ENCODE data around the gene LAMC2.
A peak's percentile ranks its signal among the peaks of the same experiment; 100 is the strongest.
"Not testable (repeated sequence)": the region's sequence is repeated elsewhere in the genome, so short reads cannot be mapped to it uniquely, and the experiment has no call there.

Gene LAMC2

DNA sequence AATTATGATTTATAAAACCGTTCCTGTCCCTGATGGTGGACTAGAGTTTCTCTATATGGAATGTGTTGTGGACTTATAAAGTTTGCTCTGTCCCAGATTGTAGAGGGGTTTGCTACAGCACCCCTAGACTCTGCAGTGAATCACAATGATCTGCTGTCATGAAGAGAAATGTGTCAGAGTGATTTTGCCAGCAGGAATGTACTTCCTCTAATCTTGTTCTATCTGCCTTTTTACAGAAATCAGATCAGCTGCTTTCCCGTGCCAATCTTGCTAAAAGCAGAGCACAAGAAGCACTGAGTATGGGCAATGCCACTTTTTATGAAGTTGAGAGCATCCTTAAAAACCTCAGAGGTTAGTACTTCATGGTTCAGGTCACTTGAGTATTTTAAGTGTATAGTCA, 52.0 kb downstream of the LAMC2 start:
- DNase-seq (ENCODE audit: low read depth): peak; percentile 52

DNA sequence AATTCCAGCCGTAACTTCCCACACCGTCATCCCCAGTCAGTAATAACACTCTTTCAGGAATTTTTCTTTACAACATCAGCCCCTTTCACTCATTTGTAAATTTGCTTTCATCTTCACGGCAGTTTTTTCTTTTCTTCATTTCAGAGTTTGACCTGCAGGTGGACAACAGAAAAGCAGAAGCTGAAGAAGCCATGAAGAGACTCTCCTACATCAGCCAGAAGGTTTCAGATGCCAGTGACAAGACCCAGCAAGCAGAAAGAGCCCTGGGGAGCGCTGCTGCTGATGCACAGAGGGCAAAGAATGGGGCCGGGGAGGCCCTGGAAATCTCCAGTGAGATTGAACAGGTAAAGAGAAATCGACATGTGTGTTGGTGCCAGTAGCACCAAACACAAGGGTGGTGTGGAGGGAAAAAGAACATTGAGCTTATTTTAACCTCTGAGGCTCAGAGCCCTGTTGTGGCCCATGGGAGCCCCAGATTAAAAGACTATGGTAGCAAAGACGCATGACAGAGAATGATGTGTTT, 53.2 kb downstream of the LAMC2 start:
- no peak for DNase-seq (ENCODE audit: low read depth)

DNA sequence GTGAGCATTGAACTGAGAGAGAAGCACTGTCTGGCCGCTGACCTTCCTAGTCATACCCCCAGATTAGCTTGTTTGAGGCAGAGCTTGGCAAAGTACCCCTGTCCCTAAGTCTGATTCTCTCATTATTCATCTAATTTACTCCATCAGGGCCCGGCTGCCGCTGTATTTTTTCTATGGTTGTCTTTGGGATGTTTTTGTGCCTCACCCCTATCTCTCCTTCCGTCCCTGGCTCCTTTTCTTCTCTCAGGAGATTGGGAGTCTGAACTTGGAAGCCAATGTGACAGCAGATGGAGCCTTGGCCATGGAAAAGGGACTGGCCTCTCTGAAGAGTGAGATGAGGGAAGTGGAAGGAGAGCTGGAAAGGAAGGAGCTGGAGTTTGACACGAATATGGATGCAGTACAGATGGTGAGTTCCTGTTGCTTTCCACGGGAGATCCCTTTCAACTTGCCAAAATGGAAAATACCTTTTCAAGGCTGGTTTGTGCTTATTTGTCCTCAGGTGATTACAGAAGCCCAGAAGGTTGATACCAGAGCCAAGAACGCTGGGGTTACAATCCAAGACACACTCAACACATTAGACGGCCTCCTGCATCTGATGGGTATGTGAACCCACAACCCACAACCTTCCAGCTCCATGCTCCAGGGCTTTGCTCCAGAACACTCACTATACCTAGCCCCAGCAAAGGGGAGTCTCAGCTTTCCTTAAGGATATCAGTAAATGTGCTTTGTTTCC, 53.9 kb downstream of the LAMC2 start:
- DNase-seq (ENCODE audit: low read depth): no peak

DNA sequence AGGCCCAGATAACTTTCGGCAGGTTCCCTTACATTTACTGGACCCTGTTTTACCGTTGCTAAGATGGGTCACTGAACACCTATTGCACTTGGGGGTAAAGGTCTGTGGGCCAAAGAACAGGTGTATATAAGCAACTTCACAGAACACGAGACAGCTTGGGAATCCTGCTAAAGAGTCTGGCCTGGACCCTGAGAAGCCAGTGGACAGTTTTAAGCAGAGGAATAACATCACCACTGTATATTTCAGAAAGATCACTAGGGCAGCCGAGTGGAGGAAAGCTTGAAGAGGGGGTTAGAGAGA, 54.4 kb downstream of the LAMC2 start:
- no peak for DNase-seq (ENCODE audit: low read depth)

DNA sequence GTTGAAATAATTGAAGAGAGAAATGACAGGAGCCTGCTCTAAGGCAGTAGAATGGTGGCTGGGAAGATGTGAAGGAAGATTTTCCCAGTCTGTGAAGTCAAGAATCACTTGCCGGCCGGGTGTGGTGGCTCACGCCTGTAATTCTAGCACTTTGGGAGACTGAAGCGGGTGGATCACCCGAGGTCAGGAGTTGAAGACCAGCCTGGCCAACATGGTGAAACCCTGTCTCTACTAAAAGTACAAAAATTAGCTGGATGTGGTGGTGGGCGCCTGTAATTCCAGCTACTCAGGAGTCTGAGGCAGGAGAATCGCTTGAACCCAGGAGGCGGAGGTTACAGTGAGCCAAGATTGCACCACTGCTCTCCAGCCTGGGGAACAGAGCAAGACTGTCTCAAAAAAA, 54.8 kb downstream of the LAMC2 start:
- DNase-seq (ENCODE audit: low read depth): not testable (repeated sequence)

DNA sequence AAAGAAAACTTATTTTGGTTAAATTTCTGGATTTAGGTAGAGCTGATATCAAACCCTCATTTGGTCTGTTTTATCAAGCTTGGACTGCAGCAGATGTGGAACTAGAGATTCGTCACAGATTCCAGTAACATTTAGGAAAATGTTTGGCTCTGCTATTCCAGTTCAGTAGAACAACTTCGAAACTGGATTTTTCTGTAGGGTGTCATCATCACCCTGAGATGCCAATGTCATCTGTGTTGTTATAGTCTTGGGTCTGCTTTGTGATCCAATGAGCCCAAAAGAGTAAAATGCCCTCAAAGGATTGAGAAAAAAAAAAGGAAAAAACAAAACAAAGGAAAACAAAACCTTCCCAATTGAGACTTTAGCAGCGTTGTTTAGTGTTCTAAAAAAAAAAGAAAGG, 55.4 kb downstream of the LAMC2 start:
- DNase-seq (ENCODE audit: low read depth): no peak

DNA sequence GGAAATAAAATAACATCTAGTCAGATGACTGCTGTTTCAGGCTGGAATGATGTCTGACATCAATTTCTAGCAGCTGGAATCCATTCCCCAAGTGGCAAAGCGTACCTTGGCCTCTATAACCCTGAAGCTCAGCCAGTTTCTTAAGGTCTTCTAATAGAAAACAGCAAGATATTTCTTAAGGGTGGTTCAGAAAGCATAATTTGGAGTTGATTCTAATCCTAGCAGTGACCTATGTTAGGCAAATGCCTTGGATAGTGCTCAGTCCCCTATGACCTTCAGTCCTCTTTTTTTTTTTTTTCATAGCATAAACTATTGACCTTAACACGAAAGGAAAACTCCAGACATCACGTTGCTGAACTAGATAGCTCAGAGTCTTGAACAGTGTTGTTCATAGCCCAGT, 56.5 kb downstream of the LAMC2 start:
- no peak for DNase-seq (ENCODE audit: low read depth)

DNA sequence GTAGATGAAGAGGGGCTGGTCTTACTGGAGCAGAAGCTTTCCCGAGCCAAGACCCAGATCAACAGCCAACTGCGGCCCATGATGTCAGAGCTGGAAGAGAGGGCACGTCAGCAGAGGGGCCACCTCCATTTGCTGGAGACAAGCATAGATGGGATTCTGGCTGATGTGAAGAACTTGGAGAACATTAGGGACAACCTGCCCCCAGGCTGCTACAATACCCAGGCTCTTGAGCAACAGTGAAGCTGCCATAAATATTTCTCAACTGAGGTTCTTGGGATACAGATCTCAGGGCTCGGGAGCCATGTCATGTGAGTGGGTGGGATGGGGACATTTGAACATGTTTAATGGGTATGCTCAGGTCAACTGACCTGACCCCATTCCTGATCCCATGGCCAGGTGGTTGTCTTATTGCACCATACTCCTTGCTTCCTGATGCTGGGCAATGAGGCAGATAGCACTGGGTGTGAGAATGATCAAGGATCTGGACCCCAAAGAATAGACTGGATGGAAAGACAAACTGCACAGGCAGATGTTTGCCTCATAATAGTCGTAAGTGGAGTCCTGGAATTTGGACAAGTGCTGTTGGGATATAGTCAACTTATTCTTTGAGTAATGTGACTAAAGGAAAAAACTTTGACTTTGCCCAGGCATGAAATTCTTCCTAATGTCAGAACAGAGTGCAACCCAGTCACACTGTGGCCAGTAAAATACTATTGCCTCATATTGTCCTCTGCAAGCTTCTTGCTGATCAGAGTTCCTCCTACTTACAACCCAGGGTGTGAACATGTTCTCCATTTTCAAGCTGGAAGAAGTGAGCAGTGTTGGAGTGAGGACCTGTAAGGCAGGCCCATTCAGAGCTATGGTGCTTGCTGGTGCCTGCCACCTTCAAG, 57.3 kb downstream of the LAMC2 start:
- DNase-seq (ENCODE audit: low read depth): no peak

DNA sequence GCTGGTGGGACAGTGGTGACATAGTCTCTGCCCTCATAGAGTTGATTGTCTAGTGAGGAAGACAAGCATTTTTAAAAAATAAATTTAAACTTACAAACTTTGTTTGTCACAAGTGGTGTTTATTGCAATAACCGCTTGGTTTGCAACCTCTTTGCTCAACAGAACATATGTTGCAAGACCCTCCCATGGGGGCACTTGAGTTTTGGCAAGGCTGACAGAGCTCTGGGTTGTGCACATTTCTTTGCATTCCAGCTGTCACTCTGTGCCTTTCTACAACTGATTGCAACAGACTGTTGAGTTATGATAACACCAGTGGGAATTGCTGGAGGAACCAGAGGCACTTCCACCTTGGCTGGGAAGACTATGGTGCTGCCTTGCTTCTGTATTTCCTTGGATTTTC, 58.4 kb downstream of the LAMC2 start:
- DNase-seq (ENCODE audit: low read depth): no peak

DNA sequence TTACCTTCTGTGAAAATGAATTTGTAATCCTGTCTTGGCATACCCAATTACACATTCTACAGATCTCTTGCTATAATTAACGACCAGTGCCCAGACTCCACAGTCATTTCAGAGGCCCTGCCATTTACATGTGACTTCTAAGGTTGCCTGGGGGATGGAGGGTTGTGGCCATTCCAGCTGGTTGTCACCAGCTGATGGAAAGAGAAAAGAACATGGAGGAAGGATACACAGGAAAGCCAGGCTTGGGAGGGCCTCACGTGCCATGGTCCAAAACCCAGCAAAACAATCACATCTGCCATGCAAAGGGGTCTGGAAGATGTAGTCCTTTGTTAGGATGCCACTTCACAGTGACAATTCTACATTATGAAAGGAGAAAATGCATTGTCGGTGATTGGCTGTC, 59.3 kb downstream of the LAMC2 start:
- no peak for DNase-seq (ENCODE audit: low read depth)

DNA sequence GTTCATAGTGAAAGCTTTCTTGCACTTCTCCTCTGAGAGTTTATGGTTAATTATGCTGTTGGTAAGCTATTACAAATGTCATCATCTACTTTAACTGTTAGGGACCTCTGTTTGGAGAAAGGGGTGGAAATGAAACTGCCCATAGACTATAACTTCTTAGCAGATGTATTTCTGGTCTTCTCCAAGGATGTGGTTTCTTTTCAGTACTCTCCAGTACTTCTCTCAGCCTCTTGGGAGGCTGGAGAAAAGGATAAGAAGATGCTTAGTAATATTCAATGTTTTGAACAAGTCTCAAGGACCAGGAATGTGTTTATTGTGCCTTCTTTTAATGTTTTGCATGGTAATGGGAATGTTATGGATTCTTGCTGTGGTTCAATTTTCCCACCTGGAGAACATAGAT, 60.4 kb downstream of the LAMC2 start:
- no peak for DNase-seq (ENCODE audit: low read depth)

DNA sequence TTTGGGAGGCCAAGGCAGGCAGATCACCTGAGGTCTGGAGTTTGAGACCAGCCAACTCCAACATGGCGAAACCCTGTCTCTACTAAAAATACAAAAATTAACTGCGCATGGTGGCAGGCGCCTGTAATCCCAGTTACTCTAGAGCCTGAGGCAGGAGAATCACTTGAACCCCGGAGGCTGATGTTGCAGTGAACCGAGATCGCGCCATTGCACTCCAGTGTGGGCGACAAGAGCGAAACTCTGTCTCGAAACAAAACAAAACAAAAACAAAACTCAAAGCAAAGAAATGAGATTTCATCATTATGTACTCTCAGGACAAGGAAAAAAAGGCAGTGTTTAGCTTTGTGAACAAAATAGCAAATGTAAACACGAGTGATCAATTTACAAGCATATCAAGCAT, 61.0 kb downstream of the LAMC2 start:
- DNase-seq (ENCODE audit: low read depth): no peak

DNA sequence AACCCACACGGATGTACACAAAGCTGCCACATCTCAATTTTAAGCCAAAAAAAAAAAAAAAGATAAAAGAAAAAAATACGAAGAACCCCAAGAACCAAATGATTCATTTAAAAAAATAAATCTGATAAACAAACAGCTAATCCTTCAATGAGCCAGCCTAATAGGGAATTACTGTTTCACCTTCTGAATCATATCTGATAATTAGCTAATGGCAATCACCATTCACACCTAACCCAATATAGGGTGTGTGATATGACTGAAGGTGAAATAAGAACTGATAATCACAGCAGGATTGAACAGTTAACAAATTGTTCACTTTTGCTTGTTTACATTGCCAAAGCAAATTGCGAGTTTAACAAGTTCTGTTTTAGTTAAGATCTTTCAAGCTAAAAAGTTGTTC, 61.4 kb downstream of the LAMC2 start:
- no peak for DNase-seq (ENCODE audit: low read depth)

DNA sequence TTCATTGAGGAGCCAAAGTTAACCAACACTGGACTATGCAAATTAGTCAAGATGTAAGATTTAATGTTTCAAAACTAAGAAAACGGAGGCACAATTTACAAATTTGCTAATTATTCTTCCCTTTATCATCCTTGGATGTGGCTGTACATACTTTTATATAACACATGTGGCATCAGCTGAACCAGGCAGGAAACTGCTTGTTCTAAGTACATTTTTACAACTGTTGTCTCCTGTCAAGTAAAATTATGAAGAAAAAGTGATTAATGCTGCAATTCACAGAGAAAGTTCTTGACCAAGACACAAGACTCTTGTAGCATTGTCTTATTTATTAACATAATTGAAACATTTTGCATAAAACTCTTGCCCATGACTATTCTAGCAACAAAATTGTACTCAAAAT, 61.9 kb downstream of the LAMC2 start:
- no peak for DNase-seq (ENCODE audit: low read depth)

DNA sequence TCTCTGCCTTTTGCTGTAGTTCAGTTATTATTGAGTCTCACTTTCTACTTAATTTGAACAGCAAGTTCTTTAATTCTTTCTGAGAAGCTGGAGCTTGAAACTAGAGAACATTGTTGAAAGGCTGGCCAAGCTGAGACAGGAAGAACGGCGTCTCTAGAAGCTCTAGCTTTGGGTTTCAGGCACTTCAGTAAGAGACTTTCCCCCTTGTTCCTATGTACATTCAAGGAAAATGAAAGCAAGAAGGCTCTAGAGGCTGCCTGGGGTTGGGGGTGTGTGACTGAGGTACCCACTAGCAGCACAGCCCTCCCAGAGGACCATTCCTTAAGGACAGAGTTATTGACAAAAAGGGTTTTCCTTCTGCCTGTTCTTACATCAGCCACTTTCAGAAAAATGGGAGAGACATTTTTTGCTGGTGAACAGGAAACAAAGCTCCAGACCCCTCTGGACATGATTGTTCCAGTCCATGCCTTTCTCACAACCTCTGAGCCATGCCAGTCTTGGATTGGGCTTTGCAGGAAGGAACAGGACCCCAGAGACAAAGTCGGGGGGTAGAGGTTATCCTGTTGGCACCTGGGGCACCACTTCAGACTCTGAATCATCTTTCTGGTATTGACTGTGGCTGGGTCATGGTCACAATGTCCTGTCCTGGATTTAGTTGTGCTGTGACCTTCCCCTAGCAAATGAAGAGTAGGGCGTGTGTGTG, 63.1 kb downstream of the LAMC2 start:
- DNase-seq (ENCODE audit: low read depth): no peak

DNA sequence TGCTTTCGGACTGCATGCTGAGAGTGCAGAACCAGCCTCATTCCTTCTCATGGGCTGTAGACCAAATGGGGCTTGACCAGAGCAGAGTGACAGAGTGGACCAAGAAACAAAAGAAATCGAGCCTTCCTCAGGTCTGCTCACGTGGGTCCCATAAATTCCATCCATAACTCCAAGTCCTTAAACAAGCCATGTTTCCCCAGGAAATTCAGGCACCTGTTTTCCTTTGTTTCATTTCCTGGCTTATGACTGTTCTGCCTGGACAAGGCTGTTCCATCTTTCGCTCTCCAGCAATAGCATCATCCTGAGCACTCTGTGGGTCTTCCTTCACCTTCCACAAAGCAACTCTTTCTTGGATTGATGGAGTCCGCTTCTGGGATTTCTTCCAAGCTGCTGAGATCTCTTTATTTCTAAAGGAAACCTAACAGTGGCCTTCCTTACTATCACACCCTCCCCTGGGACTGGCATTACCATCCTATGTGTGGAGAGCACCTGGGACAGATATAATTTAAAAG, 63.9 kb downstream of the LAMC2 start:
- no peak for DNase-seq (ENCODE audit: low read depth)

DNA sequence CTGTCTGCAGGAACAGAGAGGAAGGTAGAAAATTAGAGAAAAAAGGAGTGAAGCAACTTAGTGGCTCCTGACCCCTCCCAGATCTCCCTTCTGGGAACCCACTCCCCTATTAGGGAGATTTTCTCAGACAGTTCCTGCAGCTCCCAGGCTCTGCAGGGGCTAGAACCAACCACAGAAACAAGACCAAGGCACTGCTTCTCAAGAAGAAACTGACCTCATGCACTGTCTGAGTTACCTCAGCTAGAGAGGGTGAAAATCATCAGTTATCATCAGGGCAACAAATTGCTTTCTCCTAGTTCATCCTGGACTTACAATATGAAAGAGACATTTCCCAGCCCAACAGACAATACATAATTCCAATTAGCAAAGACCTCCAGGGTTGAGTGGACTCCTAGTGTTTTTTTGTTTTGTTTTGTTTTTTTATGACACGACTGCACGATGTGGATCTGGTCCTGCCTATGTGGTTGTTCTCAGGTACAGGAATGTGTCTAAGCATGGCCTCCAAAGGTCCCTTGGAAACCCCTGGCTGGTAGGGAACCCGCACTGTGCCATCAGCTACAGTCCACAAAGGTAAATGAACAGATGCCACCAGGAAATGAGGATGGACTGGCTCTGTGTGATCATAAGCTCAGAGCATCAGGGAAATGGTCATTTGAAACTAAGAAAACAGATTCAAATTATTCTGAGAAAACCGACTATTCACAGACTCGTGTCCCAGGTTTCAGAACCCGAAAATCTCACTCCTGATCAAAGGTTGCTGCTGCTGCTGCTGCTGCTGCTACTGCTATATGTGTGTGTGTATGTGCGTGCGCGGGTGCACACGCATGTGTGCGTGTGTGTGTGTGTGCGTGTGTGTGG, 65.3 kb downstream of the LAMC2 start:
- DNase-seq (ENCODE audit: low read depth): no peak

DNA sequence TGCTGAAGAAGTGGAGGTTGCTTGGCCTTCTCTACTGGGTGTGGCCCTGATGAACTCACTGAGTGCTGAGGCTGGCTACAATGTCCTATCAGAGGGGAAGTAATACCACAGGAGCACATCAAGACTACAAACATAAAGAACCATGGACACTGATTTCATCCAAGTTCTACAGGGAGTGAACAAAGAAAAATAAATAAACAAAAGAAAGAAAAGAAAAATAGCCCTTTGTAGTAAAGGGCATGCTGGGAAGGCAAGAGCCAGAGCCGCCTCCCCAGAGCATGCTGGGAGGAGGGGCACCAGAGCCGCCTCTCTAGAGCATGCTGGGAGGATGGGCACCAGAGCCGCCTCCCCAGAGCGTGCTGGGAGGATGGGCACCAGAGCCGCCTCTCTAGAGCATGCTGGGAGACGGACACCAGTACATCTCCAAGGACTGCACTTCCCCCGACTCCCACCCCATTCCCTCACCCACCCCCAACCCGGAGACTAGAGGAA, 65.9 kb downstream of the LAMC2 start:
- no peak for DNase-seq (ENCODE audit: low read depth)

DNA sequence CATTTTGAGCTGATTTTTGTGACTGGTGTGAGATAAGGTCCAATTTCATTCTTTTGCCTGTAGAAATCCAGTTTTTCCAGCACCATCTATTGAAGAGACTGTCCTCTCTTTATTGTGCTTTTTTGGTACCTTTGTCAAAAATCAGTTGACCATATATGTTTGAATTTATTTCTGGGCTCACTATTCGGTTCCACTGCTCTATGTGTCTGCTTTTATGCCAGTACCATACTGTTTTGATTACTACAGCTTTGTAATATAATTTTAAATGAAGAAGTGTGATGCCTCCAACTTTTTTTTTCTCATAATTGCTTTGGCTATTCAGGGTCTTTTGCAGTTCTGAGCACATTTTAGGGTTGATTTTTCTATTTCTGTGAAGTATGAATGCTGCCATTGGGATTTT, 69.0 kb downstream of the LAMC2 start:
- no peak for DNase-seq (ENCODE audit: low read depth)

DNA sequence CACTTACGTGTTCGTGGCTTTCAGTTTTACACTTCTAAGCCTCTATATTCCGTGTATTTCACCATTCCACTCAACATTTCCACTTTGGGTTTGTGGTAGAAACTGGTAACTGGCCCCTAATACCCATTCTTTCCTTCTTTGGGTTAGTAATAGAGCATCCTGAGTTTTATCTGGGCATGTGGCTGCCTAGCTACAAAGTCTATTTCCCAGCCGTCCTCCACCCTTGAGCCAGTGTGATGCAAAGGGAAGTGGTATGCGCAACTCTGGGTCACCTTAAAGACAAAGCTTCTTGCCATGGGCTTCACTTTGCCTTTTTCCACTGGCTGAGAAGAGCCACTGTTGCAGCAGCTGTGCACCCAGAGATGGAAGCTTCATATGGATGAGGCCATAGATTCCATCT, 73.9 kb downstream of the LAMC2 start:
- no peak for DNase-seq (ENCODE audit: low read depth)

DNA sequence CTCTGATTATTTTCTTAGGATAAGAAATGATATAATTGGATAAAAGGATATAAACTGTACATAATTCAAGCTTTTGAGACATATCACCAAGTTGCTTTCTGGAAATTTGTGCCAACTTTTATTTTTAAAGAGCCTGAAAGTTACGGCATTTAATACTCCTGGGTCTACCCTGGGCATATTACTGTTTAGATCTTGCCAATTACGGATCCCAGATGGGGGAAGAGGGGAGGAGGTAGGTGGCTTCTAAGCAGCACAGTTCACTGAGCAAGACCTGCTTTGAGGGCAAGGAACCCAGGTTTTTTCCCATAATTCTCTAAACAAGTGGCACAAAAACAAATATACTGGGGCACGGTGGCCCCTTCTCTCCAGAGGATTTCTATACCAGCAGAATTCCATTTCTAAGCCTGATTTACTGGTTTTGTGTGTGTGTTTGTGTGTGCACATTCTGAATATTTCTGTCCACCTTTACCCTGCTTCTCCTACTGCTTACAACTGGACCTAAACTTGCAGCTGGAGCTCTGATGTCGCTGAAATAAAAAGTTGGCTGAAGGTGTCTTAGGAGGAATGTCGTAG, 76.7 kb downstream of the LAMC2 start:
- DNase-seq (ENCODE audit: low read depth): no peak
